GM12878 (cell line): ENCODE results near the gene TTC38. TPM values are rescaled to one million over a fixed set of nuclear protein-coding genes. Genes with fewer than 3 reads are reported as not detected.

Experiments
- ATAC-seq: fragments of 200-7000 bp; cut with Tn5 transposase; 3 replicates; pipeline ENCODE4 v1.9.1; 2020; ENCODE audit warnings: mild to moderate bottlenecking, moderate library complexity
- BruUV-seq: library from RNA; stranded (reverse); fragments of 400-500 nt; replicated peaks from 2 replicates; lab custom pipeline; 2021; lab: Mats Ljungman, UMichigan
- CTCF ChIA-PET: fragments of 300-600 bp; sonication (Branson Sonifier 250); formaldehyde crosslinking; extraction: SDS; loops from one replicate; lab custom pipeline; 2021; ENCODE audit warnings: inconsistent platforms; lab: Yijun Ruan, JAX
- POLR2A ChIA-PET: fragments of 350-600 bp; formaldehyde crosslinking; extraction: SDS; loops from one replicate; lab custom pipeline; 2021; ENCODE audit warnings: inconsistent platforms; lab: Charles Lee
- RAD21 ChIA-PET: fragments of 300-600 bp; sonication (Branson Sonifier 250); formaldehyde crosslinking; loops from one replicate; lab custom pipeline; 2023; ENCODE audit warnings: antibody characterized with exemption; ENCODE audit not compliant: unreplicated experiment; lab: Charles Lee
- SMC1A ChIA-PET: fragments of 300-600 bp; sonication (Branson Sonifier 250); formaldehyde crosslinking; loops from one replicate; lab custom pipeline; 2023; ENCODE audit not compliant: unreplicated experiment, uncharacterized antibody; lab: Charles Lee
- DNase-seq: peaks from one replicate; pipeline ENCODE4 v3.0.0-alpha.2; 2011; ENCODE audit warnings: low read depth, low spot score
- FAIRE-seq: peaks from 3 replicates; lab custom pipeline; 2011; peaks lifted over from hg19 to GRCh38; lab: Jason Lieb, UNC
- H2AFZ ChIP-seq: 2 replicates; pipeline ENCODE4 v1.6.0; 2011; ENCODE audit warnings: low read depth, low read length, control low read depth; ENCODE audit not compliant: control insufficient read depth
- H3K27ac ChIP-seq: 2 replicates; pipeline ENCODE4 v1.5.1; 2011; ENCODE audit warnings: control low read depth; ENCODE audit not compliant: control insufficient read depth, insufficient read depth
- H3K27me3 ChIP-seq, 2 experiments: replicated peaks in 1 of 2; 2 replicates each; pipeline versions ENCODE4 v1.6.0 to v1.6.1; 2011; ENCODE audit warnings: low read length in 1 of 2; ENCODE audit not compliant: control insufficient read depth in 2 of 2, insufficient read depth in 2 of 2
- H3K36me3 ChIP-seq, 2 experiments: 2 replicates each; pipeline ENCODE4 v1.5.1; 2011; ENCODE audit warnings: low read length in 1 of 2; ENCODE audit not compliant: control insufficient read depth in 2 of 2, insufficient read depth in 2 of 2
- H3K4me1 ChIP-seq: 2 replicates; pipeline ENCODE4 v1.6.1; 2011; ENCODE audit warnings: mild to moderate bottlenecking, low read length, moderate library complexity, mixed read lengths; ENCODE audit not compliant: control insufficient read depth, insufficient read depth
- H3K4me2 ChIP-seq: 2 replicates; pipeline ENCODE4 v1.6.0; 2011; ENCODE audit warnings: control low read depth; ENCODE audit not compliant: control insufficient read depth, insufficient read depth
- H3K4me3 ChIP-seq: fragments of 200-600 bp; sonication (generic); 2 replicates; pipeline ENCODE4 v1.5.1; 2016
- H3K79me2 ChIP-seq: 2 replicates; pipeline ENCODE4 v1.6.0; 2011; ENCODE audit warnings: low read length; ENCODE audit not compliant: control insufficient read depth, insufficient read depth
- H3K9ac ChIP-seq: 2 replicates; pipeline ENCODE4 v1.8.0; 2011; ENCODE audit warnings: low read length, control low read depth, mixed read lengths; ENCODE audit not compliant: control insufficient read depth, insufficient read depth
- H3K9me3 ChIP-seq: replicated peaks from 3 replicates; pipeline ENCODE4 v1.5.1; 2011; ENCODE audit warnings: mild to moderate bottlenecking, low read length; ENCODE audit not compliant: control insufficient read depth, insufficient read depth
- H4K20me1 ChIP-seq: 2 replicates; pipeline ENCODE4 v1.6.0; 2011; ENCODE audit not compliant: control insufficient read depth, insufficient read depth
- BRCA1 ChIP-seq: IDR thresholded peaks from 2 replicates; pipeline ENCODE4 v1.6.1; 2011; ENCODE audit warnings: low read depth, low read length, improper control_type of control experiment
- HDGF ChIP-seq: fragments of 450-650 bp; IDR thresholded peaks from 2 replicates; pipeline ENCODE4 v1.6.1; 2016; ENCODE audit warnings: antibody characterized with exemption
- IKZF1 ChIP-seq: fragments of 450-650 bp; conservative IDR thresholded peaks from 2 replicates; pipeline ENCODE4 v1.6.1; 2017; ENCODE audit warnings: antibody characterized with exemption, mild to moderate bottlenecking
- KLF5 ChIP-seq: fragments of 450-650 bp; IDR thresholded peaks from 2 replicates; pipeline ENCODE4 v1.6.1; 2014; ENCODE audit warnings: mild to moderate bottlenecking; ENCODE audit not compliant: partially characterized antibody
- MTA3 ChIP-seq: IDR thresholded peaks from 2 replicates; pipeline ENCODE4 v1.6.1; 2012; ENCODE audit warnings: low read length, inconsistent platforms, borderline replicate concordance
- MYC ChIP-seq: IDR thresholded peaks from 2 replicates; pipeline ENCODE4 v1.6.1; 2011; ENCODE audit warnings: mild to moderate bottlenecking, low read length, moderate library complexity, inconsistent platforms; ENCODE audit not compliant: insufficient read depth, insufficient replicate concordance, insufficient read length, severe bottlenecking
- TAF1 ChIP-seq: IDR thresholded peaks from 2 replicates; pipeline ENCODE4 v1.6.1; 2011; ENCODE audit warnings: mild to moderate bottlenecking, low read depth, low read length, borderline replicate concordance
- ZNF217 ChIP-seq: fragments of 450-650 bp; IDR thresholded peaks from 2 replicates; pipeline ENCODE4 v1.6.1; 2017; ENCODE audit warnings: antibody characterized with exemption, mild to moderate bottlenecking
- WGBS: methylation state at CpG from one replicate; pipeline ENCODE4 v1.1.6; 2016; ENCODE audit warnings: low lambda C conversion rate; ENCODE audit not compliant: insufficient replicate concordance, insufficient coverage; ENCODE audit errors: missing lambda C conversion rate; 5-methylcytosine and 5-hydroxymethylcytosine counted together
- in situ Hi-C: fragments of 300-500 bp; cut with MboI; formaldehyde crosslinking; loops from 9 replicates; pipeline ENCODE4 v1.14.3; 2018; ENCODE audit warnings: mixed read lengths
- intact Hi-C: fragments of 100-400 bp; cut with micrococcal nuclease; formaldehyde crosslinking; loops from one replicate; pipeline ENCODE4 v1.14.2; 2022; ENCODE audit not compliant: unreplicated experiment
- polyA plus RNA-seq, 11 experiments: library from polyadenylated mRNA; depleted of rRNA in 4 of 11; unstranded in 6 of 11; stranded (reverse) in 5 of 11; fragments of >200 nt; fragmentation: Nextera tagmentation in 4 of 11; fragmentation: Illumina TruSeq in 1 of 11; extraction: Ambion mirVana in 4 of 11; extraction: Trizol in 1 of 11; gene quantifications; 1 replicate in 1 of 11; 2 replicates in 10 of 11; pipeline versions ENCODE4 v1.2.1 to v1.2.3, GENCODE V29; 2011 to 2016; ENCODE audit warnings: inconsistent platforms in 2 of 11, missing spikeins in 2 of 11, low read depth in 1 of 11
- total RNA-seq, 4 experiments: library from RNA; depleted of rRNA in 3 of 4; stranded (reverse); fragments of >200 nt in 3 of 4; fragmentation: Illumina TruSeq in 1 of 4; extraction: Trizol in 1 of 4; gene quantifications; 2 replicates each; pipeline versions ENCODE4 v1.2.1 to v1.2.3, GENCODE V29; 2013 to 2021
- TF ChIP-seq, protein P1 (sequence below): fragments of 450-650 bp; IDR thresholded peaks from 2 replicates; pipeline ENCODE4 v1.6.1; 2014; ENCODE audit warnings: mild to moderate bottlenecking
- TF ChIP-seq, protein P2 (sequence below): fragments of 450-650 bp; IDR thresholded peaks from 2 replicates; pipeline ENCODE4 v1.6.1; 2016; ENCODE audit warnings: mild to moderate bottlenecking, moderate library complexity, borderline replicate concordance

The TTC38 gene
- total and polyA plus RNA-seq, 10 of the 15 experiments (the other 5 are each of a cell fraction or from before 2014, with no cell fraction given) = 0.58 to 39.9 (median 13.0) TPM

DNA sequence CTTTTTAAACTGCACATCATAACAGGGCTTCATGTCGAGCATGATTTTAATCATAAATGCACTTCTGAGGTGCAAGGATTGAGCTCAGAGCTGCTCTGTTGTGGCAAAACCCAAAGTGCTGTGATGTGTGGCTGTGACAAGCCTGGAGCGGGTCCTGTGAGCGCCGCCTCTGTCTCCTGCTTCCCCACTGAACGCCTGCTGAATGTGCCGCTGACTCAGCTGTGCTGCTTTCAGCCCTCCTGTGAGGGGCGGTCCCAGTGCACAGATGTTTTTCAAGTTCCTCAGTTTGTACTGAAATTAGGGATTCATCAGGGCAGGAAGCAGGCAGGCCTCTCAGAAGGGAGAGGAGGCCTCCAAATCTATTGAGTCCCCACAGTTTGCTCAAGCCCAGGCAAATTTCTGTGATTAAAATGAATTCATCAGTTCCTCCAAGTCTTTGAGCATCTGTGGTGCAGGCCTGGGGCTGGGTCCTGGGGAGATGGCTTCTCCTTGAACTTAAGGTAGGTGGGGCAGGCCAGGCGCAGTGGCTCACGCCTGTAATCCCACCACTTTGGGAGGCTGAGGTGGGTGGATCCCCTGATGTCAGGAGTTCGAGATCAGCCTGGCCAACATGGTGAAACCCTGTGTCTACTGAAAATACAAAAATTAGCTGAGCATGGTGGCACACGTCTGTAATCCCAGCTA, 25.9 kb downstream of the TTC38 start:
- H3K4me3 ChIP-seq = no peak overlapping the region
- DNase-seq = no peak
- ATAC-seq = no peak
- H3K9ac ChIP-seq = no peak overlapping the region
- POLR2A ChIA-PET = no interaction called here
- H3K4me1 ChIP-seq = peaks cover 32% of the 10 kb centered on the region
- in situ Hi-C loops = no loop called here
- no peak overlapping the region for H2AFZ ChIP-seq
- no TSS peak for BruUV-seq
- no peaks in the 10 kb centered on the region; the same call in 2 of the 3 replicates for H3K9me3 ChIP-seq
- TF ChIP-seq HDGF (no peak), BRCA1 (no peak), TAF1 (no peak), KLF5 (no peak), ZNF217 (no peak), MYC (no peak), IKZF1 (no peak), MTA3 (no peak)
- TF ChIP-seq, protein P1, sequence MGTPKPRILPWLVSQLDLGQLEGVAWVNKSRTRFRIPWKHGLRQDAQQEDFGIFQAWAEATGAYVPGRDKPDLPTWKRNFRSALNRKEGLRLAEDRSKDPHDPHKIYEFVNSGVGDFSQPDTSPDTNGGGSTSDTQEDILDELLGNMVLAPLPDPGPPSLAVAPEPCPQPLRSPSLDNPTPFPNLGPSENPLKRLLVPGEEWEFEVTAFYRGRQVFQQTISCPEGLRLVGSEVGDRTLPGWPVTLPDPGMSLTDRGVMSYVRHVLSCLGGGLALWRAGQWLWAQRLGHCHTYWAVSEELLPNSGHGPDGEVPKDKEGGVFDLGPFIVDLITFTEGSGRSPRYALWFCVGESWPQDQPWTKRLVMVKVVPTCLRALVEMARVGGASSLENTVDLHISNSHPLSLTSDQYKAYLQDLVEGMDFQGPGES = no peak
- TF ChIP-seq, protein P2, sequence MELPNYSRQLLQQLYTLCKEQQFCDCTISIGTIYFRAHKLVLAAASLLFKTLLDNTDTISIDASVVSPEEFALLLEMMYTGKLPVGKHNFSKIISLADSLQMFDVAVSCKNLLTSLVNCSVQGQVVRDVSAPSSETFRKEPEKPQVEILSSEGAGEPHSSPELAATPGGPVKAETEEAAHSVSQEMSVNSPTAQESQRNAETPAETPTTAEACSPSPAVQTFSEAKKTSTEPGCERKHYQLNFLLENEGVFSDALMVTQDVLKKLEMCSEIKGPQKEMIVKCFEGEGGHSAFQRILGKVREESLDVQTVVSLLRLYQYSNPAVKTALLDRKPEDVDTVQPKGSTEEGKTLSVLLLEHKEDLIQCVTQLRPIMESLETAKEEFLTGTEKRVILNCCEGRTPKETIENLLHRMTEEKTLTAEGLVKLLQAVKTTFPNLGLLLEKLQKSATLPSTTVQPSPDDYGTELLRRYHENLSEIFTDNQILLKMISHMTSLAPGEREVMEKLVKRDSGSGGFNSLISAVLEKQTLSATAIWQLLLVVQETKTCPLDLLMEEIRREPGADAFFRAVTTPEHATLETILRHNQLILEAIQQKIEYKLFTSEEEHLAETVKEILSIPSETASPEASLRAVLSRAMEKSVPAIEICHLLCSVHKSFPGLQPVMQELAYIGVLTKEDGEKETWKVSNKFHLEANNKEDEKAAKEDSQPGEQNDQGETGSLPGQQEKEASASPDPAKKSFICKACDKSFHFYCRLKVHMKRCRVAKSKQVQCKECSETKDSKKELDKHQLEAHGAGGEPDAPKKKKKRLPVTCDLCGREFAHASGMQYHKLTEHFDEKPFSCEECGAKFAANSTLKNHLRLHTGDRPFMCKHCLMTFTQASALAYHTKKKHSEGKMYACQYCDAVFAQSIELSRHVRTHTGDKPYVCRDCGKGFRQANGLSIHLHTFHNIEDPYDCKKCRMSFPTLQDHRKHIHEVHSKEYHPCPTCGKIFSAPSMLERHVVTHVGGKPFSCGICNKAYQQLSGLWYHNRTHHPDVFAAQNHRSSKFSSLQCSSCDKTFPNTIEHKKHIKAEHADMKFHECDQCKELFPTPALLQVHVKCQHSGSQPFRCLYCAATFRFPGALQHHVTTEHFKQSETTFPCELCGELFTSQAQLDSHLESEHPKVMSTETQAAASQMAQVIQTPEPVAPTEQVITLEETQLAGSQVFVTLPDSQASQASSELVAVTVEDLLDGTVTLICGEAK = no peak
- H3K79me2 ChIP-seq = peaks cover 23% of the 10 kb centered on the region
- RAD21 ChIA-PET = no interaction called here
- CTCF ChIA-PET = no interaction called here
- no peaks in the 10 kb centered on the region for H4K20me1 ChIP-seq
- no peak for FAIRE-seq
- H3K4me2 ChIP-seq = peak overlapping the region; percentile 25; the same call in 1 of the 2 replicates
- H3K36me3 ChIP-seq = peaks cover 0 to 4% of the 10 kb centered on the region in 2 experiments; a peak in 3 of 4 replicates
- no peaks in the 10 kb centered on the region for H3K27me3 ChIP-seq
- SMC1A ChIA-PET = no interaction called here
- WGBS = 91% methylated on average over 11 of the region's 11 CpGs
- intact Hi-C loops = no loop called here
- no peak overlapping the region for H3K27ac ChIP-seq
